ENCODE results near the gene RAMACL.

Gene RAMACL

DNA sequence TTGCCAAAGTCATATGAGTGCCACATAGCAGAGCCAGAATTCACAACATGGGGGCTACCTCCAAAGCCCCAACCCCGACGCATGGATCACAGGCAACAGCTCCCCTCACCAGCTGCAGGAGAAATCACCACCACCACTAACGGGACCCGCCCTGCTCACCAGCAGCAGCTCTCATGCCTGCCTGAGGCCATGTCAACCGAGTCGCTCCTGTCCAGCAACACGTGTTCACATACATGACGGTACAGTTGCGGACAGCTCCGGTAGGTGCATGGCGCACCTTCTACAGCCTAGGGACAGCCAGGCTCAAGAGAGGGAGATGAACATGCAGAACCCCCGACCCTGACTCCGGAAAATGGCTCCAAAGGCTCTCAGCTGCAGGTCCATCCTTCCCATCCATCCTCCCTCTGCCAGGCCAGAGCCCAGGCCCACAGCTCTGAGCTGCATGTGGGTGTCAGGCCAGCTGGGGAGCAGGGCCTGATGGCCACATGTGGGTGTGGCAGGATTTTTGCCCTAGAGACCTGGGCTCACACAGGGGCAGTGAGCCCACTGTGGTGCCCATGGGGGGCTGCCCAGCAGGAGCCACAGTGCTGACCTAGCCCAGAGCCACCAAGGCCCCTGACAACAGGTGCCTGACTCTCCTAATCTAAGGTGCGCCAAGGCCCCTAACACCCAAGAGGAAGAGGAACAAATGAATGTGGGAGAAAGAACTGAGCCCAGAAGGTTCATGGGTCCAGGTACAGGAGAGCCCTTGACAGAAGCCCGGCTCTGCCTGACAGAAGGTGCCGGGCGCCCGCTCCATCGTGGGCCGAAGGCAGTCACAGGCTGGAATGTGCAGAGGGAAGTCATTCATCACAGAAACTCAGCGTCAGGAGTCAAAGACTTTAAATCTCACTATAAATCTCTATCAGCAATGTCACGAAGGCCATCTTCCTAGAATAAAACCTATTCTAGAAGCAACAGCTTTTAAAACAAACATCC lies 30.1 kb upstream of the RAMACL start:
- H3K27ac ChIP-seq = no peak overlapping the region
- TF ChIP-seq, protein P1, sequence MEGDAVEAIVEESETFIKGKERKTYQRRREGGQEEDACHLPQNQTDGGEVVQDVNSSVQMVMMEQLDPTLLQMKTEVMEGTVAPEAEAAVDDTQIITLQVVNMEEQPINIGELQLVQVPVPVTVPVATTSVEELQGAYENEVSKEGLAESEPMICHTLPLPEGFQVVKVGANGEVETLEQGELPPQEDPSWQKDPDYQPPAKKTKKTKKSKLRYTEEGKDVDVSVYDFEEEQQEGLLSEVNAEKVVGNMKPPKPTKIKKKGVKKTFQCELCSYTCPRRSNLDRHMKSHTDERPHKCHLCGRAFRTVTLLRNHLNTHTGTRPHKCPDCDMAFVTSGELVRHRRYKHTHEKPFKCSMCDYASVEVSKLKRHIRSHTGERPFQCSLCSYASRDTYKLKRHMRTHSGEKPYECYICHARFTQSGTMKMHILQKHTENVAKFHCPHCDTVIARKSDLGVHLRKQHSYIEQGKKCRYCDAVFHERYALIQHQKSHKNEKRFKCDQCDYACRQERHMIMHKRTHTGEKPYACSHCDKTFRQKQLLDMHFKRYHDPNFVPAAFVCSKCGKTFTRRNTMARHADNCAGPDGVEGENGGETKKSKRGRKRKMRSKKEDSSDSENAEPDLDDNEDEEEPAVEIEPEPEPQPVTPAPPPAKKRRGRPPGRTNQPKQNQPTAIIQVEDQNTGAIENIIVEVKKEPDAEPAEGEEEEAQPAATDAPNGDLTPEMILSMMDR (IDR thresholded peaks at IDR 0.05) = no peak
- no peak overlapping the region for H3K4me3 ChIP-seq
- peak; percentile 67 for DNase-seq (ENCODE audit: low spot score)

DNA sequence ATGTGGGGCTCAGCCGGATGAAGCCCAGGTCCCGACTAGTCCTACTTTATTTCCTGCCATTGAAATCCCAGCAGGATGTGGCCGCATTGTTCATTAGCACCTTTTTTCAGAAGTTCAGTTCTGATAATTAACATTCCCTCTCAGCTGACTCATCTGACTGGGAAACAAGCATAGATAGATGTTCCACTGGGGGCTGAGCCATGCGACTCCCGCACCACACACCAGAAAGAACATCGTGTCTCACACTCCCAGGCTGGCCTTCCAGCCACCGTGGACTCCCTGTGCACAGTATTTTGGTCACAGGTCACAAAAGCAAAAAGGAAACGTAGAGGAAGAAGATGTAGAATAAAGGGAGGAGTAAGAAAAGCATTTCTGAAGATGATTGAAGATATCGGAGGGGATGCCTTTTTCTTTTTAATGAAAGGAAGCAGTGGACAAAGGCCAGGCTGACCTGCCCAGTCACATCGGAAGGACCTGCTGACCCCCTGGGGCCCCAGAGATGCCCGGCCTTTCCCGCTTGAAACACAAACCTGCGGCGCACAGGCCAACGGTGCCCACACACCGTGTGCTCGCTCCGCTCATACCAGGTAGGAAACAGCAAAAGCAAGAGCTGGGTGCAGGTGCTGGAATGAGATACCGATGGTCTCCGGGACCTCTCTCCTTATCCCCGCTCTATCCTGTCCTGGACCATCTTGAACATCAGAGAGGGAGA lies 28.7 kb upstream of the RAMACL start:
- no peak for DNase-seq (ENCODE audit: low spot score)
- TF ChIP-seq, protein P1 (IDR thresholded peaks at IDR 0.05) = no peak
- Histone ChIP-seq H3K4me3 (no peak overlapping the region), H3K27ac (peak overlapping the region in 1 of 2 donors; percentile 49)

DNA sequence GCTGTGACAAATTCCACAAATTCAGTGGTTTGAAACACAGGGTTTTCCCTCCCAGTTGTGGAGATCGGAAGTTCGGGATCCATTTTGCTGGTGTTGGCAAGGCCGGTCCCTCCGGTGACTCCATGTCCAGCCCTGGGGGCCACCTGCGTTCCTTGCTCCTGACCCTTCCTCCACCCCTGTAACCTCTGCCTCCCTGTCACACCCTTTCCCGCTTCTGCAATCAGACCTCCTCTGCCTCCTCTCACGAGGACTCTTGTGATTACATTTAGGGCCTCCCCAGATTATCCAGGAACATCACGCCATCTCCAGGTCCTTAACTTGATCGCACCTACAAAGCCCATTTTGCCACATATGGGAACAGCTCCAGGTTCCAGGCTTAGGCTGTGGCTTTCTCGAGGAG lies 28.1 kb upstream of the RAMACL start:
- Histone ChIP-seq H3K4me3 (no peak overlapping the region), H3K27ac (peak overlapping the region in 1 of 2 donors; percentile 24)

DNA sequence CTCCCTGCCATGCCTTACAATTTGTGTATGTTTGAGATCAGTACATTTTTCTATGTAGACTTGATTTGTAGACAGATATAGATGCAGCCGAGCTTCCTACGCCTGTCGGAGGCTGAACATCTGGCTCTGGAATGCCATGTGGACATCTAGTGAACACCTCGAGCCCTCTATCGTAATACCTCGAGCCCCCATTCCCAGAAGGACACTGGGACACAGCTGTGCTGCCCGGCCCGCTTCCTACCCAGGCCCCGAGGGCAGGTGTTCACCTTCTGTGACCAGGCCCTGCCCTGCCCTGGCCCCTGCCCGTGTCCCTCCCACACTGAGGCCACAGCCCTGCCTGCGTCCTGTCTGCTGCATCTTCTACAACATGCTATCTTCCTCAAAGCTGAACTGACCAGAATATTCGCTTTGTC lies 27.7 kb upstream of the RAMACL start:
- H3K27ac ChIP-seq = peak overlapping the region in 1 of 2 donors; percentile 24
- H3K4me3 ChIP-seq = no peak overlapping the region
- TF ChIP-seq, protein P1 (IDR thresholded peaks at IDR 0.05) = no peak
- no peak for DNase-seq (ENCODE audit: low spot score)

More for the DNA sequence above, 28.1 kb upstream of the RAMACL start:
- TF ChIP-seq, protein P1 (IDR thresholded peaks at IDR 0.05) = no peak
- no peak for DNase-seq (ENCODE audit: low spot score)

DNA sequence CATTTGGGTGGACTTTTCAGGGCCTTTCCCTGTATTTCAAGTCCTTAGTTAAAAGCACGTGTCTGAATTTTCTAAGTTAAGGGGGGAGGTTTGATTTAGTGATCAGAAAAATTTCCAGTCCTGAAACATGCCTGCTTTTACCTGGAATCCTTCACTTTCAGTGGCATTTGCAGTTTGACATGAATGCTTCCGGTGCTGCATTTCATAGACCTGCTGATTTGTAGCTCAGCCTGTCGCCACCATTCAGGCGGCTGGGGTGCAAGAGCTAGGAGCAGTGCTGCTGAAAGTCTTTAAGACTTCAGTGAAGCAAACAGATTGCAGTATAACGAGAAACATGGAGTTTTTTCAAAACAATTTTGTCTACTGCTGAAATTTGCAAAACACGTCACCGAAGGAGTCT lies 26.5 kb upstream of the RAMACL start:
- TF ChIP-seq, protein P1 (IDR thresholded peaks at IDR 0.05) = no peak
- H3K4me3 ChIP-seq = no peak overlapping the region
- H3K27ac ChIP-seq = no peak overlapping the region
- DNase-seq (ENCODE audit: low spot score) = no peak

DNA sequence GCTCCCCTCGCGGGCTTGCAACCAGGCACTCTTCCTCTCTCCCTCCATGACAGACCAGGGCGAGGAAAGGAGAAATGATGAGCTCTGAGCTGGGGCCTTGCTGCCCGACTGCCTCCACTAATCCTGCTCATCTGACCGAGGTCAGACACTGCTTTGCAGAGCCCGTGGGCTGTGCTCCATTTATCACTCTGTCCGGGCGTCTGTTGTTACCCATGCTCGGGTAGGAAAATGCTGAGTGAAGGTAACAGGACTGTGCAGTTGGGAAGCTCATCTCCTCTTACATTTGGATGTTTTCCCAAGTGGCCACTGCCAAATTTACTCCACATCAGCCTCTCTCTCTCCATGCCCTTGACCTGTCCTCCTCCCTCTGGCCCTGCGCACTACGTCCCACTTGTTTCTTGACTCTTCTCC lies 26.0 kb upstream of the RAMACL start:
- H3K27ac ChIP-seq = no peak overlapping the region
- H3K4me3 ChIP-seq = no peak overlapping the region
- TF ChIP-seq, protein P1 (IDR thresholded peaks at IDR 0.05) = no peak
- no peak for DNase-seq (ENCODE audit: low spot score)

Data from coronary artery (tissue), 2 donors.